Tibial nerve (tissue), 3 donors: ENCODE data around the gene AGRP.

Experiments used
- POLR2A ChIP-seq, 2 donors: fragments of 450-650 bp; IDR thresholded peaks; one replicate each; pipeline ENCODE4 v1.6.1; 2017; ENCODE audit warnings: antibody characterized with exemption in 2 of 2, mild to moderate bottlenecking in 2 of 2, moderate library complexity in 2 of 2
- TF ChIP-seq, protein P1 (sequence below), 5 experiments: fragments of 200-600 bp in 3 of 5; fragments of 450-650 bp in 2 of 5; sonication (generic) in 3 of 5; IDR thresholded peaks; one replicate each; pipeline ENCODE4 v1.5.1; 2016 to 2019; ENCODE audit warnings: antibody characterized with exemption in 5 of 5, mild to moderate bottlenecking in 3 of 5, moderate library complexity in 2 of 5

DNA sequence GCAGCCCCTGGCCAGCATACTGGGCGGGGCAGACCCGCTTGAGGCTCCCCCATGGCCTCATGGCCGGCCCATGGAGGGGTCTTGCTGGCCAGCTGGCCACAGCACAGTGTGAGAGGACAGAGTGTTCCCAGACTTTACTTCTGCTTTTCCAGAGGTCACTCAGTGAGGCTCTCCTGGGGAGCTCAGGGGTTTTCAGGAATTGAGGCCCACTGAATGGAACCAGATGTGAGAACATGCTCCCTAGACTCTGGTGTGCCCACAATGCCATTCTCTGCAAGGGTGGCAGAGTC lies 23.5 kb downstream of the AGRP start:
- TF ChIP-seq, protein P1, sequence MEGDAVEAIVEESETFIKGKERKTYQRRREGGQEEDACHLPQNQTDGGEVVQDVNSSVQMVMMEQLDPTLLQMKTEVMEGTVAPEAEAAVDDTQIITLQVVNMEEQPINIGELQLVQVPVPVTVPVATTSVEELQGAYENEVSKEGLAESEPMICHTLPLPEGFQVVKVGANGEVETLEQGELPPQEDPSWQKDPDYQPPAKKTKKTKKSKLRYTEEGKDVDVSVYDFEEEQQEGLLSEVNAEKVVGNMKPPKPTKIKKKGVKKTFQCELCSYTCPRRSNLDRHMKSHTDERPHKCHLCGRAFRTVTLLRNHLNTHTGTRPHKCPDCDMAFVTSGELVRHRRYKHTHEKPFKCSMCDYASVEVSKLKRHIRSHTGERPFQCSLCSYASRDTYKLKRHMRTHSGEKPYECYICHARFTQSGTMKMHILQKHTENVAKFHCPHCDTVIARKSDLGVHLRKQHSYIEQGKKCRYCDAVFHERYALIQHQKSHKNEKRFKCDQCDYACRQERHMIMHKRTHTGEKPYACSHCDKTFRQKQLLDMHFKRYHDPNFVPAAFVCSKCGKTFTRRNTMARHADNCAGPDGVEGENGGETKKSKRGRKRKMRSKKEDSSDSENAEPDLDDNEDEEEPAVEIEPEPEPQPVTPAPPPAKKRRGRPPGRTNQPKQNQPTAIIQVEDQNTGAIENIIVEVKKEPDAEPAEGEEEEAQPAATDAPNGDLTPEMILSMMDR (IDR thresholded peaks at IDR 0.05) = no peak
- no peak for TF ChIP-seq POLR2A (IDR thresholded peaks at IDR 0.05)
